MCF 10A (cell line): ENCODE results near the gene JAK3. TPM values are rescaled to one million over a fixed set of nuclear protein-coding genes. Genes with fewer than 3 reads are reported as not detected.

Source experiments
- BruUV-seq: library from RNA; stranded (reverse); fragments of 400-500 nt; replicated peaks from 2 replicates; lab custom pipeline; 2021; lab: Mats Ljungman, UMichigan
- CTCF ChIA-PET: fragments of 300-600 bp; sonication (Branson Sonifier 250); formaldehyde crosslinking; extraction: SDS; loops from one replicate; lab custom pipeline; 2021; ENCODE audit warnings: antibody characterized with exemption, inconsistent platforms; lab: Yijun Ruan, JAX
- POLR2A ChIA-PET: fragments of 300-600, 350-650 bp; sonication (Branson Sonifier 250); formaldehyde crosslinking; extraction: SDS; loops from one replicate; lab custom pipeline; 2020; ENCODE audit warnings: antibody characterized with exemption, inconsistent platforms; lab: Yijun Ruan, JAX
- DNase-seq: peaks from one replicate; pipeline ENCODE4 v3.0.0-alpha.2; 2018; ENCODE audit not compliant: unreplicated experiment
- H3K27ac Mint-ChIP-seq: one replicate; pipeline ENCODE4 v1.8.0; 2022; ENCODE audit warnings: mild to moderate bottlenecking, low read depth, mixed read lengths; ENCODE audit not compliant: unreplicated experiment
- H3K27me3 Mint-ChIP-seq: one replicate; pipeline ENCODE4 v1.8.0; 2022; ENCODE audit warnings: mixed read lengths; ENCODE audit not compliant: insufficient read depth, unreplicated experiment
- H3K36me3 Mint-ChIP-seq: one replicate; pipeline ENCODE4 v1.8.0; 2022; ENCODE audit warnings: mild to moderate bottlenecking, moderate library complexity, mixed read lengths; ENCODE audit not compliant: insufficient read depth, unreplicated experiment
- H3K4me1 Mint-ChIP-seq: one replicate; pipeline ENCODE4 v1.8.0; 2022; ENCODE audit warnings: mixed read lengths; ENCODE audit not compliant: insufficient read depth, unreplicated experiment
- H3K4me3 Mint-ChIP-seq: one replicate; pipeline ENCODE4 v1.8.0; 2022; ENCODE audit warnings: mild to moderate bottlenecking, moderate library complexity, mixed read lengths; ENCODE audit not compliant: unreplicated experiment
- H3K9me3 Mint-ChIP-seq: one replicate; pipeline ENCODE4 v1.8.0; 2022; ENCODE audit warnings: mixed read lengths; ENCODE audit not compliant: unreplicated experiment
- intact Hi-C: fragments of 100-400 bp; cut with micrococcal nuclease; formaldehyde crosslinking; loops from 2 replicates; pipeline ENCODE4 v1.14.1; 2022
- total RNA-seq: library from RNA; stranded (reverse); gene quantifications from 2 replicates; pipeline ENCODE4 v1.2.3, GENCODE V29; 2022
- TF ChIP-seq, protein P1 (sequence below): fragments of 200-600 bp; IDR thresholded peaks from one replicate; pipeline ENCODE4 v1.8.0; 2022; ENCODE audit warnings: antibody characterized with exemption, mild to moderate bottlenecking; ENCODE audit not compliant: unreplicated experiment

Gene JAK3
- total RNA-seq, 1 experiment from 2014 or later, result not detected

DNA sequence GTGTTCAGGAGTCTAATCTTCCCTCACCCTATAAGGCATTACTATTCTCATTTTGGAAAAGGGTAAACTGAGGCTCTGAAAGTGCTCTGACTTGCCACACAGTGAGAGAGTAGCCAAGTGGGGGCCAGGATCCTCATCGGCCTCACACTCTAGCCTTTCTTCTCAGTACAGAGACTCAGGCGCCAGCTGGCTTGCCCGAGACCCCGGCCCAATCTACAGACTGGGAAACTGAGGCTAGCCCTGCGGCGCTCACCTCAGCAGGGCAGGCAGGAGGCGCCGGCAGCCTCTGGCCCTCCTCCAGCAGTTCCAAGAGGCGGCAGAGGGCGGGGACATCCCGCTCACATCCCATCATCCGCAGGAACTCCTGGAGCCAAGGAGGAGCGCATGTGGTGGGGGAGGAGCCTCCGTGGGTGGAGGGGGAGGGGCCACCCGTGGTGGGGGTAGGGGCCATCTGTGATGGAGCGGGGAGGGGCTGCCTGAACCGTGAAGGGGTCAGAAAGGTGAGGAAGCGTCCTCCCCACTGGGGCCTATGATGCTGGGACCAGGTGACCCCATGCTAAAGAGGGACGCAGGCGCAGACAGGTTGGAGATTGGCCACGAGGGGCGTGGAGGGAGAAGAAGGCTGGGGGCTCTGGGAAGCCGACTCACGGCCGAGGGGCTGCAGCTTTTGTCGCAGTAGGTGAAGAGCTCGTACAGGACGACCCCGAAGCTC, 17.8 kb downstream of the JAK3 start:
- POLR2A ChIA-PET, result interaction anchor here (0.6 to 0.7 kb wide), 2 partner anchors 104 to 353 kb away, joined by 3 read pairs; no protein-coding TSS in a partner anchor
- TF ChIP-seq, protein P1, sequence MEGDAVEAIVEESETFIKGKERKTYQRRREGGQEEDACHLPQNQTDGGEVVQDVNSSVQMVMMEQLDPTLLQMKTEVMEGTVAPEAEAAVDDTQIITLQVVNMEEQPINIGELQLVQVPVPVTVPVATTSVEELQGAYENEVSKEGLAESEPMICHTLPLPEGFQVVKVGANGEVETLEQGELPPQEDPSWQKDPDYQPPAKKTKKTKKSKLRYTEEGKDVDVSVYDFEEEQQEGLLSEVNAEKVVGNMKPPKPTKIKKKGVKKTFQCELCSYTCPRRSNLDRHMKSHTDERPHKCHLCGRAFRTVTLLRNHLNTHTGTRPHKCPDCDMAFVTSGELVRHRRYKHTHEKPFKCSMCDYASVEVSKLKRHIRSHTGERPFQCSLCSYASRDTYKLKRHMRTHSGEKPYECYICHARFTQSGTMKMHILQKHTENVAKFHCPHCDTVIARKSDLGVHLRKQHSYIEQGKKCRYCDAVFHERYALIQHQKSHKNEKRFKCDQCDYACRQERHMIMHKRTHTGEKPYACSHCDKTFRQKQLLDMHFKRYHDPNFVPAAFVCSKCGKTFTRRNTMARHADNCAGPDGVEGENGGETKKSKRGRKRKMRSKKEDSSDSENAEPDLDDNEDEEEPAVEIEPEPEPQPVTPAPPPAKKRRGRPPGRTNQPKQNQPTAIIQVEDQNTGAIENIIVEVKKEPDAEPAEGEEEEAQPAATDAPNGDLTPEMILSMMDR, result no peak
- CTCF ChIA-PET, result interaction anchor here (0.6 kb wide), 1 partner anchor 108 kb away, joined by 3 read pairs; no protein-coding TSS in a partner anchor
- BruUV-seq, result no TSS peak
- no peak for DNase-seq
- intact Hi-C loops, result no loop called here
- no peak overlapping the region for H3K4me3 Mint-ChIP-seq
- peaks cover 7% of the 10 kb centered on the region for H3K4me1 Mint-ChIP-seq
- H3K27ac Mint-ChIP-seq, result no peak overlapping the region
- H3K9me3 Mint-ChIP-seq, result no peaks in the 10 kb centered on the region
- no peaks in the 10 kb centered on the region for H3K27me3 Mint-ChIP-seq
- no peaks in the 10 kb centered on the region for H3K36me3 Mint-ChIP-seq

DNA sequence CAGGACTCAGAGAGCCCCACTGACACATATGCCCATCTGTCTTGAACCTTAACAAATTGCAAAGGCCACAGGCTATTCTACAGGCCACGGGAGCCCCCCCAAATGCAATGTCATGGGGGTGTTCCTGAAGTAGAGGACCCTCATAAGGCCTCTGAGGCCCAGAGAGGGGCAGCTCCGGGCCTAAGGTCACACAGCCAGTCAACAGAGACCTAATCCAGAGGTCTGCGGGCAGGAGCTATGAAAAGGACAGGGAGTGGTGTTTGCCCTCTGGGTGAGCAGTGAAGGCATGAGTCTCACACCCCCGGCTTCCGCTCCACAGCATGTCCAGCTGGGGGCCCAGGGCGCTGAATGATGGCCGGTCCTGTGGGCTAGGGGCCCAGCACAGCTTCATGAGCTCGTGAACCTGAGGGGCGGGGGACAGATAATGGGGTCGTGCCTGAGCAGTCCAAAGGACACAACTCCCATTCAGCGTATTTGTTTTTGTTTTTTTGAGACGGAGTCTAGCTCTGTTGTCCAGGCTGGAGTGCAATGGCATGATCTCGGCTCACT, 21.2 kb downstream of the JAK3 start:
- ChIA-PET POLR2A (interaction anchor here (0.6 kb wide), 1 partner anchor 34 kb away, joined by 6 read pairs; no protein-coding TSS in a partner anchor), CTCF (interaction anchor here (0.7 to 1.4 kb wide), 2 partner anchors 29 to 42 kb away, joined by 3 to 4 read pairs; no protein-coding TSS in a partner anchor)
- H3K36me3 Mint-ChIP-seq, result no peaks in the 10 kb centered on the region
- no TSS peak for BruUV-seq
- DNase-seq, result no peak
- peaks cover 13% of the 10 kb centered on the region for H3K27me3 Mint-ChIP-seq
- H3K4me1 Mint-ChIP-seq, result peaks cover 7% of the 10 kb centered on the region
- no peak overlapping the region for H3K27ac Mint-ChIP-seq
- H3K4me3 Mint-ChIP-seq, result no peak overlapping the region
- H3K9me3 Mint-ChIP-seq, result no peaks in the 10 kb centered on the region
- TF ChIP-seq, protein P1, result no peak
- intact Hi-C loops, result no loop called here

DNA sequence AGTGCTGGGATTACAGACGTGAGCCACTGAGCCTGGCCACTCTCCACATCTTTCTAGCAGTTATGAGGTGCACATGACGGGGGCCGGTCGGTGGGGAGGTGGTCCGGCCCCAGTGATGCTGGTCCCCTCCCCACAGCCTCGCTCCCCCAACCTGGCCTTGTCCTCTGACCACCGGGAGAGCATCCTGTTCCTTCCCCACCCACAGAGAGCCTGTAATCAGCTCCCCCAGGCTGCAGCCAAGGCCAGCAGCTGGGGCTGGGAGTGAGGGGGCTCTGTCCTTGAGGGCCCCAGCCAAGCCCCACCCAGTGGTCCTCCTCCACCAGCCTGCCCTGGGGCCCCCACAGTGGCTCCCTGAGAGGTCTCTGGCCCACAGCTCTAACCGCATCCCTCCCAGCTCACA, 23.4 kb downstream of the JAK3 start:
- DNase-seq, result no peak
- H3K4me1 Mint-ChIP-seq, result peaks cover 7% of the 10 kb centered on the region
- POLR2A ChIA-PET, result no interaction called here
- H3K27ac Mint-ChIP-seq, result no peak overlapping the region
- TF ChIP-seq, protein P1, result no peak
- intact Hi-C loops, result no loop called here
- H3K4me3 Mint-ChIP-seq, result no peak overlapping the region
- BruUV-seq, result no TSS peak
- peaks cover 13% of the 10 kb centered on the region for H3K27me3 Mint-ChIP-seq
- no peaks in the 10 kb centered on the region for H3K9me3 Mint-ChIP-seq
- H3K36me3 Mint-ChIP-seq, result no peaks in the 10 kb centered on the region
- CTCF ChIA-PET, result interaction anchor here (0.6 kb wide), 1 partner anchor 439 kb away, joined by 3 read pairs; no protein-coding TSS in a partner anchor

DNA sequence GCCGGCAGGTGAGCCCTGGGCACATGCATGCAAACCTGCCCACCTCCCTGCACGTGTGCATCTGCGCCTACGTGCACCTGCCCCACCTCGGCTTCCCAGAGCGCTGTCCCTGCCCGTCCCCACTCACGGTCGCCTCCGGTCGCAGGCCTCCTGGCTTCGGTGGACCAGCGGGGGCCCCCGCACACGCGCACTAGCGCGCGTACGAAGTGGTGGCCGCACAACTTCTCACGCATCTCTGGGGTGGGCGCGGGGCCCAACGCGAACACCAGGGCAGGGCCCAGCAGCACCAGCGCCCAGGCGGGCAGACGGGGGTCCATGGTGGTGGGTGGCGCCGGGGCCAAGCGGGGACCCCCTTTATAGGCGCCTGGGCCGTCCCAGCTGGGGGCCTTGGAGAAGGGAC, 26.6 kb downstream of the JAK3 start, which contains the start of gene INSL3:
INSL3 (minus strand) TSS at position 330 of the 400 bp plus-strand sequence; CDS start at position 317, 13 bp downstream.
- Mint-ChIP-seq H3K27me3 (peaks cover 13% of the 10 kb centered on the region), H3K4me3 (no peak within 1 kb of the TSS), H3K4me1 (no peaks in the 10 kb centered on the region), H3K27ac (no peak within 1 kb of the TSS), H3K36me3 (no peaks in the 10 kb centered on the region), H3K9me3 (no peaks in the 10 kb centered on the region)
- POLR2A ChIA-PET, result no interaction called here
- CTCF ChIA-PET, result no interaction called here
- DNase-seq, result no peak
- intact Hi-C loops, result no loop called here
- TF ChIP-seq, protein P1, result no peak
- no TSS peak for BruUV-seq
